Body of pancreas (tissue), 4 donors: ENCODE data around the gene CDC42EP5. TPM values are rescaled to one million over a fixed set of nuclear protein-coding genes. Genes with fewer than 3 reads are reported as not detected.
A peak's percentile ranks its signal among the peaks of the same experiment; 100 is the strongest.

ENCODE experiments used
- ATAC-seq: fragments of 150-250 bp; one replicate; pipeline ENCODE4 v1.9.1; 2016
- DNase-seq, 4 donors: peaks; one replicate each; pipeline ENCODE4 v3.0.0-alpha.2; 2019
- H3K27ac ChIP-seq, 4 donors: fragments of 200-600 bp; sonication (generic); 1 replicate in 3 of 4; 2 replicates in 1 of 4; pipeline versions ENCODE4 v1.5.1 to v1.6.1; 2016 to 2019; ENCODE audit warnings: mild to moderate bottlenecking in 1 of 4, mixed read lengths in 1 of 4, moderate library complexity in 1 of 4
- H3K27me3 ChIP-seq, 2 donors: fragments of 200-600 bp; sonication (generic); one replicate each; pipeline ENCODE4 v1.6.0; 2016; ENCODE audit warnings: mild to moderate bottlenecking in 1 of 2
- H3K36me3 ChIP-seq, 2 donors: fragments of 200-600 bp; sonication (generic); replicated peaks in 1 of 2; 2 replicates each; pipeline ENCODE4 v1.5.1; 2016; ENCODE audit warnings: low read depth in 2 of 2; ENCODE audit not compliant: insufficient read depth in 1 of 2
- H3K4me1 ChIP-seq: fragments of 200-600 bp; sonication (generic); one replicate; pipeline ENCODE4 v1.6.0; 2016
- H3K4me3 ChIP-seq, 2 donors: fragments of 200-600 bp; sonication (generic); 1 replicate in 1 of 2; 2 replicates in 1 of 2; pipeline ENCODE4 v1.5.1; 2016 to 2019
- H3K9me3 ChIP-seq, 3 donors: fragments of 200-600 bp; sonication (generic); 1 replicate in 2 of 3; 2 replicates in 1 of 3; pipeline ENCODE4 v1.5.1; 2016
- POLR2A ChIP-seq, 3 donors: fragments of 450-650 bp; IDR thresholded peaks; one replicate each; pipeline ENCODE4 v1.6.1; 2016; ENCODE audit warnings: antibody characterized with exemption in 3 of 3, mild to moderate bottlenecking in 2 of 3
- WGBS, 2 donors: methylation state at CpG; one replicate each; pipeline ENCODE4 v1.1.5; 2017; 5-methylcytosine and 5-hydroxymethylcytosine counted together
- intact Hi-C: fragments of 100-400 bp; cut with DNase I; formaldehyde crosslinking; loops from one replicate; pipeline ENCODE4 v1.15.1; 2023
- total RNA-seq, 2 donors: library from RNA; depleted of rRNA; stranded (reverse); fragments of >200 nt; gene quantifications; one replicate each; pipeline ENCODE4 v1.1.0, GENCODE V29; 2016
- TF ChIP-seq, protein P1 (sequence below), 7 experiments: fragments of 450-650 bp in 4 of 7; fragments of 200-600 bp in 3 of 7; sonication (generic) in 3 of 7; IDR thresholded peaks; one replicate each; pipeline ENCODE4 v1.5.1; 2016 to 2019; ENCODE audit warnings: antibody characterized with exemption in 7 of 7

Gene CDC42EP5
- total RNA-seq, 2 donors from 2014 or later: 18.2 to 92.9 TPM

DNA sequence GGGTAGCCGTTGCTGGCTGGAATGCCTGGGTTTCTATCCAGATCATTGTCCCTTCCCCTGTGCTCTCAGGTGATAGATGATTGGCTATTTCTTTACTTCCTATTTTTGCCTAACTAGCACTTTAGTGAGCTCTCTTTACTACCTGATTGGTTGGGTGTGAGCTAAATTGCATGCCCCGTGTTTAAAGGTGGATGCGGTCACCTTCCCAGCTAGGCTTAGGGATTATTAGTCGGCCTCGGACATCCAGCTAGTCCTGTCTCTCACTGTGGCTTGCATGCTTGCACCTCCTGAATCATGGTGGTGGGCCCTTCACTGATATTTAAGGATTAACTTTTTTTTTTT is 47.7 kb downstream of the CDC42EP5 start:
- 52 to 62% methylated on average over 5 of the region's 5 CpGs for WGBS, 2 donors
- H3K27ac ChIP-seq: no peak overlapping the region
- no peaks in the 10 kb centered on the region for H3K27me3 ChIP-seq
- peaks cover 10% of the 10 kb centered on the region for H3K4me1 ChIP-seq
- no peak for ATAC-seq
- H3K4me3 ChIP-seq: no peak overlapping the region
- intact Hi-C loops: no loop called here
- TF ChIP-seq, protein P1, sequence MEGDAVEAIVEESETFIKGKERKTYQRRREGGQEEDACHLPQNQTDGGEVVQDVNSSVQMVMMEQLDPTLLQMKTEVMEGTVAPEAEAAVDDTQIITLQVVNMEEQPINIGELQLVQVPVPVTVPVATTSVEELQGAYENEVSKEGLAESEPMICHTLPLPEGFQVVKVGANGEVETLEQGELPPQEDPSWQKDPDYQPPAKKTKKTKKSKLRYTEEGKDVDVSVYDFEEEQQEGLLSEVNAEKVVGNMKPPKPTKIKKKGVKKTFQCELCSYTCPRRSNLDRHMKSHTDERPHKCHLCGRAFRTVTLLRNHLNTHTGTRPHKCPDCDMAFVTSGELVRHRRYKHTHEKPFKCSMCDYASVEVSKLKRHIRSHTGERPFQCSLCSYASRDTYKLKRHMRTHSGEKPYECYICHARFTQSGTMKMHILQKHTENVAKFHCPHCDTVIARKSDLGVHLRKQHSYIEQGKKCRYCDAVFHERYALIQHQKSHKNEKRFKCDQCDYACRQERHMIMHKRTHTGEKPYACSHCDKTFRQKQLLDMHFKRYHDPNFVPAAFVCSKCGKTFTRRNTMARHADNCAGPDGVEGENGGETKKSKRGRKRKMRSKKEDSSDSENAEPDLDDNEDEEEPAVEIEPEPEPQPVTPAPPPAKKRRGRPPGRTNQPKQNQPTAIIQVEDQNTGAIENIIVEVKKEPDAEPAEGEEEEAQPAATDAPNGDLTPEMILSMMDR (IDR thresholded peaks at IDR 0.05): no peak
- TF ChIP-seq POLR2A (IDR thresholded peaks at IDR 0.05): no peak
- no peaks in the 10 kb centered on the region for H3K36me3 ChIP-seq
- no peak for DNase-seq
- H3K9me3 ChIP-seq: no peaks in the 10 kb centered on the region

DNA sequence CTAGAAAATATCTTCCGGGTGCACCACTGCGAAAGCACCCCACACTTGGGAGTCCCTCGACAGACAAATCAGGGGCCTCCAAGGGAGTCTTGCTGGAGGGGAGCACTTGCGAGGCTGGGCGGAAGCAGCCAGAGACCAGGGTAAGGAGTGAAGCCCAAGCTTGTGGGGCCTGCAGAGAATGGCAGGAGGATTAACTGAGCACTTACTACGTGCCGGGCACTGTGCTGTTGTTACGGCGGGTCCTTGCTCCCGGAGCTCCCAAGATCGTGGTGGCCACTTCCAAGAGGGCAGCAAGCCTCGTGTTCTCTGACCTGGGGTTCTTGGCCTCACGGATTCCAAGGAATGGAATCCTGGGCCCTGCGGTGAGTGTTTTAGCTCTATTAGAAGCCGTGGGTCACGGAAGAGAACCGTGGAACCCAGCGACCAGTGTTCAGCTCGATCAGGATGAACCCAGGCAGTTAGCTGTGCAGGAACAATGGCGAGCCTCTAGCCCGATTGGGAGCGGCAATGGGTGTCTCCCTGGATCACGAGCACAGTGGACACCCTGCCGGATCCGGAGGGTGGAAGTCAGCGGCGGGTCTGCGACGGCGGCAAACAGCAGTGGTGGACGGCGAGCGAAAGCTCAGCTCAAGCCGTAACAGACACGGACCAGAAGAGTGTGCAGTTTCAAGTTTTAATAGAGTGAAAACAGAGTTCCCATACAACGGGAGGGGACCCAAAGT is 48.3 kb downstream of the CDC42EP5 start:
- H3K27me3 ChIP-seq: peaks cover 0 to 3% of the 10 kb centered on the region in 2 donors
- H3K4me3 ChIP-seq: no peak overlapping the region
- no peak overlapping the region for H3K27ac ChIP-seq
- H3K36me3 ChIP-seq: no peaks in the 10 kb centered on the region
- TF ChIP-seq, protein P1 (IDR thresholded peaks at IDR 0.05): no peak
- no peak for TF ChIP-seq POLR2A (IDR thresholded peaks at IDR 0.05)
- intact Hi-C loops: no loop called here
- no peak for ATAC-seq
- 81 to 86% methylated on average over 19 to 35 of the region's 36 CpGs for WGBS, 2 donors
- no peaks in the 10 kb centered on the region for H3K9me3 ChIP-seq
- no peak for DNase-seq
- peaks cover 8% of the 10 kb centered on the region for H3K4me1 ChIP-seq

DNA sequence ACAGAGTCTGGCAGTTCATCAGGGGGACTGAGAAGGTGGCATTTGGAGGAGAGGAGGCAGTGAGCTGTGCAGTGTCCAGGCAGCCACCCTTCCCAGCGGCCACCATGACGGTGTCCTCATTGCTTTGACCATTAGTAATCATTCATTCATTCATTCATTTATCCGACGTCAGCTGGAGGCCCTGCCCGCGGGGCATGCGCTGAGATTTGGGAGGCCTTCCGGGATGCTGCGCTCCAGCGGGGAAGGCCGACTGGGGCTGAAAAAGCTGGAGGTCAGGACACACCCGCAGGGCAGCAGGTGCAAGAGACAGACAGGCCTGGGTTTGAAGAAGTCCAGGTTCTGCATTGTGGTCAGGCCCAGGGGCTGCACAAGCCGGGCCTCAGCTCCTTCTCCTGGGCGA is 48.9 kb downstream of the CDC42EP5 start:
- TF ChIP-seq POLR2A (IDR thresholded peaks at IDR 0.05): no peak
- TF ChIP-seq, protein P1 (IDR thresholded peaks at IDR 0.05): no peak
- peaks cover 9% of the 10 kb centered on the region for H3K4me1 ChIP-seq
- H3K27me3 ChIP-seq: peaks cover 0 to 6% of the 10 kb centered on the region in 2 donors
- no peaks in the 10 kb centered on the region for H3K36me3 ChIP-seq
- ATAC-seq: no peak
- intact Hi-C loops: no loop called here
- H3K4me3 ChIP-seq: no peak overlapping the region
- H3K27ac ChIP-seq: no peak overlapping the region
- no peaks in the 10 kb centered on the region for H3K9me3 ChIP-seq
- WGBS, 2 donors: 66 to 77% methylated on average over 3 to 13 of the region's 14 CpGs
- no peak for DNase-seq

DNA sequence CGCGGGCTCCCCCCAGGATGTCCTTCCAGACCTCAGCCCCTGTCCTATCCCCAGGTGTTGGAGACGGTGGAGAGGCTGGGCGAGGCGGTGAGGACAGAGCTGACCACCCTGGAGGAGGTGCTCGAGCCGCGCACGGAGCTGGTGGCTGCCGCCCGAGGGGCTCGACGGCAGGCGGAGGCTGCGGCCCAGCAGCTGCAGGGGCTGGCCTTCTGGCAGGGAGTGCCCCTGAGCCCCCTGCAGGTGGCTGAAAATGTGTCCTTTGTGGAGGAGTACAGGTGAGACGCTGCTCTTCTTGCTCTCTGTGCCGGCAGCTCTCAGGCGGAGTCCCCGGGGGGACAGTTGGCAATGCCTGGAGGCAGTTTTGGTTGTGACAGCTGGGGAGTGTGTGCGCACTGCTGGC is 51.0 kb downstream of the CDC42EP5 start:
- ATAC-seq (no peak), DNase-seq (no peak)
- TF ChIP-seq, protein P1 (IDR thresholded peaks at IDR 0.05): no peak
- TF ChIP-seq POLR2A (IDR thresholded peaks at IDR 0.05): no peak
- Histone ChIP-seq H3K4me3 (no peak overlapping the region), H3K27me3 (peaks cover 0 to 10% of the 10 kb centered on the region in 2 donors), H3K27ac (peak overlapping the region in 2 of 4 donors; percentile 73 to 87), H3K36me3 (no peaks in the 10 kb centered on the region), H3K9me3 (no peaks in the 10 kb centered on the region), H3K4me1 (peaks cover 20% of the 10 kb centered on the region)
- 77 to 88% methylated on average over 11 to 17 of the region's 20 CpGs for WGBS, 2 donors
- intact Hi-C loops: no loop called here

DNA sequence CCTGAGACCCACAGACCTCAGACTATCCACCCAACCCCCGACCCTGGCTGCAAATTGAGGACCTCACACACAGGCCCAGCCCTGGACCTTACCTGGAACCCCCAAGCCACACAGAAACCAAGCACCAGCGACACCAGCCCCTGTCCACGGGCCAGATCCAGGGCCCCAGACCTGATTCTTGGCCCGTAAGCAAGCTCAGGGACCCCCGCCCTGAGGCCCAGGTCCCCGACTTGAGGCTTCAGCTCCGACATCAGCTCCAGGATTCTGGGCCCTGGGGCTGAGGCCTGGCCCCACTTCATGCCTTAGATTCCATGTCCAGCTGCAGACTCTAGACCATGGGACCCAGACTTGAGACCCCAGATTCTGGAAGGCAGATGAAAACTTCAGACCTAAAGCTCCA is 51.6 kb downstream of the CDC42EP5 start:
- Histone ChIP-seq H3K4me1 (peaks cover 20% of the 10 kb centered on the region), H3K9me3 (no peaks in the 10 kb centered on the region), H3K4me3 (no peak overlapping the region), H3K36me3 (no peaks in the 10 kb centered on the region), H3K27ac (peak overlapping the region in 3 of 4 donors; percentile 73 to 87 (median 82)), H3K27me3 (peaks cover 0 to 10% of the 10 kb centered on the region in 2 donors)
- WGBS, 2 donors: 83% methylated on average over 7 of the region's 7 CpGs; no CpG with 5 or more reads in 1 of the 2 donors
- ATAC-seq (no peak), DNase-seq (no peak)
- intact Hi-C loops: no loop called here
- TF ChIP-seq, protein P1 (IDR thresholded peaks at IDR 0.05): no peak
- no peak for TF ChIP-seq POLR2A (IDR thresholded peaks at IDR 0.05)
